HG03439 (cell line): Measurements from ENCODE around the gene OTOS.

Experiments
- ATAC-seq: cut with Tn5 transposase; IDR thresholded peaks from one replicate; pipeline ENCODE4 v1.9.1; 2021; ENCODE audit warnings: mild to moderate bottlenecking, moderate library complexity; ENCODE audit not compliant: unreplicated experiment

Gene OTOS

GRCh38 chr2:240123821-240124650 is 16.4 kb downstream of the OTOS start:
- no peak for ATAC-seq

GRCh38 chr2:240121675-240122074 is 18.8 kb downstream of the OTOS start:
- ATAC-seq, result no peak

GRCh38 chr2:240121190-240121589 is 19.3 kb downstream of the OTOS start:
- ATAC-seq, result no peak

- no peak for ATAC-seq
These were observed 26.2 kb downstream of the OTOS start for GRCh38 chr2:240114233-240114632.

- ATAC-seq, result no peak
These were observed 27.4 kb downstream of the OTOS start for GRCh38 chr2:240112914-240113690.

GRCh38 chr2:240111253-240111652 is 29.2 kb downstream of the OTOS start:
- no peak for ATAC-seq

GRCh38 chr2:240109386-240109785 is 31.1 kb downstream of the OTOS start:
- ATAC-seq, result no peak

- no peak for ATAC-seq
These were observed 33.0 kb downstream of the OTOS start for GRCh38 chr2:240107477-240107796.

- ATAC-seq, result no peak
These were observed 33.5 kb downstream of the OTOS start for GRCh38 chr2:240106765-240107476.

- ATAC-seq, result no peak
These were observed 34.5 kb downstream of the OTOS start for GRCh38 chr2:240105982-240106381.

GRCh38 chr2:240103136-240103535 is 37.3 kb downstream of the OTOS start:
- ATAC-seq, result no peak

- ATAC-seq, result no peak
These were observed 42.1 kb downstream of the OTOS start for GRCh38 chr2:240098349-240098748.

- ATAC-seq, result no peak
These were observed 44.6 kb downstream of the OTOS start for GRCh38 chr2:240095556-240096523.

- no peak for ATAC-seq
These were observed 51.2 kb downstream of the OTOS start for GRCh38 chr2:240089306-240089705.
